GM12865 (cell line): ENCODE results near the gene TIGD4.

ENCODE experiments used
- DNase-seq: peaks from one replicate; pipeline ENCODE4 v3.0.0; 2010; ENCODE audit warnings: low read depth
- H3K4me3 ChIP-seq: 2 replicates; pipeline ENCODE4 v1.5.1; 2011; ENCODE audit warnings: mild to moderate bottlenecking, low read depth, low read length, control low read depth
- CTCF ChIP-seq: IDR thresholded peaks from 2 replicates; pipeline ENCODE4 v1.5.1; 2011; ENCODE audit warnings: low read length, control low read depth, low read depth, inconsistent platforms; ENCODE audit not compliant: insufficient read depth; ENCODE audit errors: missing control alignments

The TIGD4 gene

GRCh38 chr4:152728343-152728742 is 51.2 kb downstream of the TIGD4 start:
- no peak overlapping the region for H3K4me3 ChIP-seq
- DNase-seq = no peak
- TF ChIP-seq CTCF = no peak

GRCh38 chr4:152727784-152728183 is 51.7 kb downstream of the TIGD4 start:
- no peak for TF ChIP-seq CTCF
- no peak overlapping the region for H3K4me3 ChIP-seq
- DNase-seq = no peak

- no peak for TF ChIP-seq CTCF
- no peak for DNase-seq
- H3K4me3 ChIP-seq = no peak overlapping the region
Measured at GRCh38 chr4:152724494-152724893, 55.0 kb downstream of the TIGD4 start.

- TF ChIP-seq CTCF = no peak
- DNase-seq = no peak
Measured at GRCh38 chr4:152723236-152723635, 56.3 kb downstream of the TIGD4 start.

GRCh38 chr4:152719801-152720556 is 59.6 kb downstream of the TIGD4 start:
- no peak for TF ChIP-seq CTCF
- DNase-seq = no peak
- no peak overlapping the region for H3K4me3 ChIP-seq

More at GRCh38 chr4:152723236-152723635, 56.3 kb downstream of the TIGD4 start:
- no peak overlapping the region for H3K4me3 ChIP-seq
